ENCODE results near the gene G6PD. TPM values are rescaled to one million over a fixed set of nuclear protein-coding genes. Genes with fewer than 3 reads are reported as not detected.

Gene G6PD
- polyA plus RNA-seq, 1 experiment: 157 TPM

GRCh38 chrX:154513716-154514115 lies 32.9 kb downstream of the G6PD start:
- TF ChIP-seq, protein P1, sequence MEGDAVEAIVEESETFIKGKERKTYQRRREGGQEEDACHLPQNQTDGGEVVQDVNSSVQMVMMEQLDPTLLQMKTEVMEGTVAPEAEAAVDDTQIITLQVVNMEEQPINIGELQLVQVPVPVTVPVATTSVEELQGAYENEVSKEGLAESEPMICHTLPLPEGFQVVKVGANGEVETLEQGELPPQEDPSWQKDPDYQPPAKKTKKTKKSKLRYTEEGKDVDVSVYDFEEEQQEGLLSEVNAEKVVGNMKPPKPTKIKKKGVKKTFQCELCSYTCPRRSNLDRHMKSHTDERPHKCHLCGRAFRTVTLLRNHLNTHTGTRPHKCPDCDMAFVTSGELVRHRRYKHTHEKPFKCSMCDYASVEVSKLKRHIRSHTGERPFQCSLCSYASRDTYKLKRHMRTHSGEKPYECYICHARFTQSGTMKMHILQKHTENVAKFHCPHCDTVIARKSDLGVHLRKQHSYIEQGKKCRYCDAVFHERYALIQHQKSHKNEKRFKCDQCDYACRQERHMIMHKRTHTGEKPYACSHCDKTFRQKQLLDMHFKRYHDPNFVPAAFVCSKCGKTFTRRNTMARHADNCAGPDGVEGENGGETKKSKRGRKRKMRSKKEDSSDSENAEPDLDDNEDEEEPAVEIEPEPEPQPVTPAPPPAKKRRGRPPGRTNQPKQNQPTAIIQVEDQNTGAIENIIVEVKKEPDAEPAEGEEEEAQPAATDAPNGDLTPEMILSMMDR (IDR thresholded peaks at IDR 0.05; ENCODE audit: insufficient read depth, low read depth, low read length): no peak
- Histone ChIP-seq H3K4me3 (ENCODE audit: low read depth, low read length) (no peak overlapping the region), H3K36me3 (ENCODE audit: control insufficient read depth, insufficient read depth, low read length) (no peaks in the 10 kb centered on the region), H3K27me3 (ENCODE audit: control insufficient read depth, insufficient read depth, low read length) (no peaks in the 10 kb centered on the region)
- no peak for DNase-seq (ENCODE audit: low read depth)
- ChIA-PET POLR2A (no interaction called here), CTCF (no interaction called here)

- no peak for DNase-seq (ENCODE audit: low read depth)
- ChIA-PET POLR2A (no interaction called here), CTCF (interaction anchor here (1.1 kb wide), 1 partner anchor 17 kb away, joined by 3 read pairs; no protein-coding TSS in a partner anchor)
- TF ChIP-seq, protein P1 (IDR thresholded peaks at IDR 0.05; ENCODE audit: insufficient read depth, low read depth, low read length): no peak
- Histone ChIP-seq H3K4me3 (ENCODE audit: low read depth, low read length) (no peak overlapping the region), H3K27me3 (ENCODE audit: control insufficient read depth, insufficient read depth, low read length) (no peaks in the 10 kb centered on the region), H3K36me3 (ENCODE audit: control insufficient read depth, insufficient read depth, low read length) (peaks cover 2% of the 10 kb centered on the region)
Observed at GRCh38 chrX:154512879-154513553, 33.6 kb downstream of the G6PD start.

- no peak for DNase-seq (ENCODE audit: low read depth)
- CTCF ChIA-PET: interaction anchor here (0.6 kb wide), 1 partner anchor 35 kb away, joined by 3 read pairs; the partner anchor contains the start of gene IKBKG
- TF ChIP-seq, protein P1 (IDR thresholded peaks at IDR 0.05; ENCODE audit: insufficient read depth, low read depth, low read length): no peak
- POLR2A ChIA-PET: no interaction called here
- Histone ChIP-seq H3K4me3 (ENCODE audit: low read depth, low read length) (no peak overlapping the region), H3K27me3 (ENCODE audit: control insufficient read depth, insufficient read depth, low read length) (no peaks in the 10 kb centered on the region), H3K36me3 (ENCODE audit: control insufficient read depth, insufficient read depth, low read length) (peaks cover 2% of the 10 kb centered on the region)
Observed at GRCh38 chrX:154511761-154512160, 34.9 kb downstream of the G6PD start.

DNA sequence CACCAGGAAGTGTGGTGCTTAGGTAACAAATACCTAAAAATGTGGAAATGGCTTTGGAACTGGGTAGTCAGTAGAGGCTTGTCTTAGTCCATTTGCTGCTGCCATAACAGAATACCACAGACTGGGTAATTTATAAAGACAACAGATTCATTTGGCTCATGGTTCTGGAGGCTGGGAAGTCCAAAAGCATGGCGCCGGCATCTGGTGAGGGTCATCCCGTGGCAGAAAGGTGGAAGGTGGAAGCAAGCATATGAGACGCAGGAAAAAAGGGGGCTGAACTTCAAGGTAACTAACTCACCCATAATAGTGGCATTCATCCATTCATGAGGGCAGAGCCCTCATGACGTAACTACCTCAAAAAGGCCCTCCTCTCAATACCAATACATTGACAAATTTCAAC lies 37.2 kb downstream of the G6PD start:
- H3K4me3 ChIP-seq (ENCODE audit: low read depth, low read length): no peak overlapping the region
- no peak for DNase-seq (ENCODE audit: low read depth)
- H3K27me3 ChIP-seq (ENCODE audit: control insufficient read depth, insufficient read depth, low read length): no peaks in the 10 kb centered on the region
- ChIA-PET CTCF (no interaction called here), POLR2A (no interaction called here)
- TF ChIP-seq, protein P1 (IDR thresholded peaks at IDR 0.05; ENCODE audit: insufficient read depth, low read depth, low read length): no peak
- peaks cover 2% of the 10 kb centered on the region for H3K36me3 ChIP-seq (ENCODE audit: control insufficient read depth, insufficient read depth, low read length)

- H3K4me3 ChIP-seq (ENCODE audit: low read depth, low read length): no peak overlapping the region
- TF ChIP-seq, protein P1 (IDR thresholded peaks at IDR 0.05; ENCODE audit: insufficient read depth, low read depth, low read length): no peak
- ChIA-PET POLR2A (no interaction called here), CTCF (no interaction called here)
- H3K36me3 ChIP-seq (ENCODE audit: control insufficient read depth, insufficient read depth, low read length): peaks cover 2% of the 10 kb centered on the region
- H3K27me3 ChIP-seq (ENCODE audit: control insufficient read depth, insufficient read depth, low read length): no peaks in the 10 kb centered on the region
- DNase-seq (ENCODE audit: low read depth): no peak
Observed at GRCh38 chrX:154508384-154508745, 38.3 kb downstream of the G6PD start.

Measured in BJ (cell line).